ENCODE measurements around the gene RBMS1.

RBMS1 gene

DNA sequence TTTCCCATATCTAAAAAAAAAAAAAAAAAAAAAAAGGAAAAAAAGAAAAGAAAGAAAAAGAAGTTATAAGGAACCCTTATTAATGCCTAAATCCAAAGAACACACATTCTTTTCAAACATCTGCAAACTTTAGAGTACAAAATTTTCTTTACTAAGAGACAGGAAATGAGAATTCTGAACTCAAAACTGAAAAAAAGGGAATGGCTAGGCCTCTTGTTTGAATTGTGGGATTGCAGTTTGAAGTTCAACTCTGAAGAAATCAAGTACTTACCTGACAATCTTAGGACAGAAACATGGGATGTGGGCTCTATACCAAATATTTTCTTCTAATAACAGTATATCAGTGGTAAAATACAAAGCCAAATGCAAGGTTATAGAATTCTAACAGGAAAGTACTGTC is 175.4 kb downstream of the RBMS1 start:
- TF ChIP-seq SIN3A (IDR thresholded peaks at IDR 0.05; ENCODE audit: borderline replicate concordance, insufficient read depth, low read length): no peak
- TF ChIP-seq POLR2AphosphoS5 (IDR thresholded peaks at IDR 0.05; ENCODE audit: low read depth, low read length): no peak
- no peak for TF ChIP-seq FOXP2 (optimal IDR thresholded peaks at IDR 0.05; ENCODE audit: borderline replicate concordance, extremely low read depth, extremely low read length, insufficient read depth)
- no peak for TF ChIP-seq TAF1 (IDR thresholded peaks at IDR 0.05; ENCODE audit: borderline replicate concordance, insufficient read depth, low read length)
- TF ChIP-seq, protein P1, sequence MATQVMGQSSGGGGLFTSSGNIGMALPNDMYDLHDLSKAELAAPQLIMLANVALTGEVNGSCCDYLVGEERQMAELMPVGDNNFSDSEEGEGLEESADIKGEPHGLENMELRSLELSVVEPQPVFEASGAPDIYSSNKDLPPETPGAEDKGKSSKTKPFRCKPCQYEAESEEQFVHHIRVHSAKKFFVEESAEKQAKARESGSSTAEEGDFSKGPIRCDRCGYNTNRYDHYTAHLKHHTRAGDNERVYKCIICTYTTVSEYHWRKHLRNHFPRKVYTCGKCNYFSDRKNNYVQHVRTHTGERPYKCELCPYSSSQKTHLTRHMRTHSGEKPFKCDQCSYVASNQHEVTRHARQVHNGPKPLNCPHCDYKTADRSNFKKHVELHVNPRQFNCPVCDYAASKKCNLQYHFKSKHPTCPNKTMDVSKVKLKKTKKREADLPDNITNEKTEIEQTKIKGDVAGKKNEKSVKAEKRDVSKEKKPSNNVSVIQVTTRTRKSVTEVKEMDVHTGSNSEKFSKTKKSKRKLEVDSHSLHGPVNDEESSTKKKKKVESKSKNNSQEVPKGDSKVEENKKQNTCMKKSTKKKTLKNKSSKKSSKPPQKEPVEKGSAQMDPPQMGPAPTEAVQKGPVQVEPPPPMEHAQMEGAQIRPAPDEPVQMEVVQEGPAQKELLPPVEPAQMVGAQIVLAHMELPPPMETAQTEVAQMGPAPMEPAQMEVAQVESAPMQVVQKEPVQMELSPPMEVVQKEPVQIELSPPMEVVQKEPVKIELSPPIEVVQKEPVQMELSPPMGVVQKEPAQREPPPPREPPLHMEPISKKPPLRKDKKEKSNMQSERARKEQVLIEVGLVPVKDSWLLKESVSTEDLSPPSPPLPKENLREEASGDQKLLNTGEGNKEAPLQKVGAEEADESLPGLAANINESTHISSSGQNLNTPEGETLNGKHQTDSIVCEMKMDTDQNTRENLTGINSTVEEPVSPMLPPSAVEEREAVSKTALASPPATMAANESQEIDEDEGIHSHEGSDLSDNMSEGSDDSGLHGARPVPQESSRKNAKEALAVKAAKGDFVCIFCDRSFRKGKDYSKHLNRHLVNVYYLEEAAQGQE (IDR thresholded peaks at IDR 0.05; ENCODE audit: insufficient read depth in 1 of 2, low read depth in 2 of 2, low read length in 2 of 2): no peak

DNA sequence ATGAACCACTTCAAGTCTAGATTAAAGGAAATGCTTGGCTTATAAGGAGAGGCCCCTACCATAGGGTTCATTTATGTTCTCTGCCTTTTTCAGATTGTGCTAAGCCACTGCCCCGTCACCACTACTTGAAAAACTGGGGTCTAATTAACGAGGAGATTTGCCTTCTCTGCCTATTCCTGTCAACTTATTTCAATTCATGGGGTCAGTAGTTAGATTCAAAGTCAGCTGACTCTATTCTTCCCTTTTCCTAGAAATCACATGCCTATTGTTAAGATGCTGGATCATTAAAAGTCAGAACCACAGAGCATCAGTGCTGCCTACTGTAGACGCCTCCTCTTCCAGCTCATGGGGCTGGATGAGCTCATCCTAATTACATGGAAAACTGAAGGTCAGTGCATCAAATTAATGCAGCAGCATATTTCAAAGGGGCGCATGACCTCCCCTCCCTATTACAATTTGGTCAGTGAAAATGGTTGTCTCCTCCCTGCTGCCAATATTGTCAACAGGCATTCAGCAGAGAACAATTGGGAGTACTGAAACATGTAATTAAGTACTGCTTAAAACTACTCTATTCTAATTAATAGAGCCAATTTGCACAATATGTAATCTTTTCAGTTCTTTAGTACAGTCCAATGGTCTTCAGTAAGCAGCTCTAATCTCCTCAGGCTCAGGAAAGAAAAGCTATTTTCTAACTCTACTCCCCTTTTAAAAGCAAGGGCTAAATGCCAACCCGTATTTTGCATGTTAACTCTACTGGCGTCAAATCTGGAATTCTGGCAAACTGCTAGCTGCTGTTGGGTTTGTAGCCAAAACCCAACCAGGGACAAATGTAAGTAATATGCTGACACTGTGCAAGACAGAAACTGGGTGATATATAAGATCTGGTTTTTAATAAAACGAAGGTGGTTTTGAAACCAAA is 176.2 kb downstream of the RBMS1 start:
- TF ChIP-seq FOXP2 (optimal IDR thresholded peaks at IDR 0.05; ENCODE audit: borderline replicate concordance, extremely low read depth, extremely low read length, insufficient read depth) (no peak), SIN3A (IDR thresholded peaks at IDR 0.05; ENCODE audit: borderline replicate concordance, insufficient read depth, low read length) (no peak), POLR2AphosphoS5 (IDR thresholded peaks at IDR 0.05; ENCODE audit: low read depth, low read length) (no peak), TAF1 (IDR thresholded peaks at IDR 0.05; ENCODE audit: borderline replicate concordance, insufficient read depth, low read length) (no peak)
- TF ChIP-seq, protein P1 (IDR thresholded peaks at IDR 0.05; ENCODE audit: insufficient read depth in 1 of 2, low read depth in 2 of 2, low read length in 2 of 2): no peak

DNA sequence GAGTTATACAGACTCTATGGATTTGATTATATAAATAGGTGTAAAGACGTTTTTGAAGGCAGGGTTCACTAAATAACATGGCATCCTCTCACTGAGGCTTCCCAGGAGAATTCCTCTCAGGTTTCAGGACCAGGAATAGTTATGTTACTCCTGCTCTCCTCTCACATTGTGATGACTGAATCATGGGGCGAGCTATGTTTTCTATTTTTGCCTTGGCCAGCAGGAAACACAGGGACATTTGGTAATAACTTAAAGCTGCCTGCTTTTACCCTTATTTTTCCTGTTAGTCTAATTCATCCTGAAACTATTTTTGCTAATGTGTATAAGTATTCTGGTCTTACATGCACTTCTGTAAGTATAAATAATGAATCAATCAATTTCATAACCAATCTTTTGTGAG is 178.3 kb downstream of the RBMS1 start:
- no peak for TF ChIP-seq SIN3A (IDR thresholded peaks at IDR 0.05; ENCODE audit: borderline replicate concordance, insufficient read depth, low read length)
- TF ChIP-seq POLR2AphosphoS5 (IDR thresholded peaks at IDR 0.05; ENCODE audit: low read depth, low read length): no peak
- TF ChIP-seq FOXP2 (optimal IDR thresholded peaks at IDR 0.05; ENCODE audit: borderline replicate concordance, extremely low read depth, extremely low read length, insufficient read depth): no peak
- TF ChIP-seq TAF1 (IDR thresholded peaks at IDR 0.05; ENCODE audit: borderline replicate concordance, insufficient read depth, low read length): no peak
- TF ChIP-seq, protein P1 (IDR thresholded peaks at IDR 0.05; ENCODE audit: insufficient read depth in 1 of 2, low read depth in 2 of 2, low read length in 2 of 2): no peak

DNA sequence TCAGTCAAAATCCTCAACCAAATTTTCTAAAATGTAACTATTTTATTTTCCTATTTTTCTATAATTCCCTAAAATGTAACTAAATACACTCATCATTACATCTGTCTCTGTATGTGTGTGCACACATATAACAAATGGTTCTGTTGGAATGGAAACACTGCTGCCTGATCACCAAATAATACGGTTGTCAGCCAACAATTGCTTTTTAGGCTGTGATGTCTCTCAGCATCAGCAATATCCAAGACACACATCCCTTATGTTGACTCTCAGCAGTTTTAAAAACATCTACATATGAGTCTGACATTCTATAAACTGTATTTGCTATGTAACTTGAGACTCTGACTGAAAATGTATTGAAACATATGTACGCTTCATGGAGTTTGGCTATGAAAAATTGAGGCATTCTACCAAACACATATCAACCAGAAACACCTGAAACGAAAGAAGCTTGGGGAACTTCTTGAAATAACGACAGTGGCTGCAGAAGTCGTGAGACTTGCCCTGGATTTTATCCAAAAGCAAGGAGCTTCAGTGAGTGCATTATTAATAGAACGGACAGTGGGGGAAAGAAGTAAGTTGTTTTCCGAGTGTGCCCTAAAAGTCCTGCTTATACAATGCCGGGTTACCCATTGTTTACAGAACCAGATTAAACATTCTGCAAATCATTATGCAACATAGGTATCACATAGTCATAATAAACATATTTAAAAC is 183.3 kb downstream of the RBMS1 start:
- TF ChIP-seq SIN3A (IDR thresholded peaks at IDR 0.05; ENCODE audit: borderline replicate concordance, insufficient read depth, low read length) (no peak), POLR2AphosphoS5 (IDR thresholded peaks at IDR 0.05; ENCODE audit: low read depth, low read length) (no peak), TAF1 (IDR thresholded peaks at IDR 0.05; ENCODE audit: borderline replicate concordance, insufficient read depth, low read length) (no peak), FOXP2 (optimal IDR thresholded peaks at IDR 0.05; ENCODE audit: borderline replicate concordance, extremely low read depth, extremely low read length, insufficient read depth) (no peak)
- TF ChIP-seq, protein P1 (IDR thresholded peaks at IDR 0.05; ENCODE audit: insufficient read depth in 1 of 2, low read depth in 2 of 2, low read length in 2 of 2): no peak
